K562 (cell line): Measurements from ENCODE around the gene THSD8. TPM values are rescaled to one million over a fixed set of nuclear protein-coding genes. Genes with fewer than 3 reads are reported as not detected.

Source experiments
- ATAC-seq: fragments of 200-7000 bp; cut with Tn5 transposase; 3 replicates; pipeline ENCODE4 v1.9.1; 2020; ENCODE audit warnings: moderate library complexity
- BruUV-seq: library from RNA; stranded (reverse); fragments of 400-500 nt; replicated peaks from 2 replicates; lab custom pipeline; 2021; lab: Mats Ljungman, UMichigan
- CTCF ChIA-PET: fragments of 300-600 bp; formaldehyde crosslinking; extraction: SDS; loops from one replicate; lab custom pipeline; 2021; ENCODE audit warnings: low intra/inter-chr PET ratio; lab: Yijun Ruan, JAX
- POLR2A ChIA-PET: fragments of 300-600, 350-650 bp; sonication (Branson Sonifier 250); formaldehyde crosslinking; extraction: SDS; loops from one replicate; lab custom pipeline; 2021; ENCODE audit warnings: antibody characterized with exemption, inconsistent platforms; lab: Yijun Ruan, JAX
- DNase-seq, 4 experiments: peaks; one replicate each; pipeline versions ENCODE4 v3.0.0 to v3.0.0-alpha.2; 2011 to 2018; ENCODE audit warnings: low spot score in 3 of 4, mixed read lengths in 3 of 4; ENCODE audit errors: extremely low read depth in 1 of 4
- FAIRE-seq: peaks from 2 replicates; lab custom pipeline; 2011; peaks lifted over from hg19 to GRCh38; lab: Jason Lieb, UNC
- H2AFZ ChIP-seq: 2 replicates; pipeline ENCODE4 v1.6.0; 2011; ENCODE audit warnings: low read depth, low read length, control low read depth, inconsistent platforms
- H3K27ac ChIP-seq: fragments of 200-600 bp; 3 replicates; pipeline ENCODE4 v1.8.0; 2011; ENCODE audit warnings: low read depth, mild to moderate bottlenecking, control low read depth, inconsistent platforms, low read length, moderate library complexity, mixed read lengths; ENCODE audit errors: extremely low read depth
- H3K27me3 ChIP-seq, 2 experiments: fragments of 300-600 bp in 1 of 2; 2 replicates in 1 of 2; 3 replicates in 1 of 2; pipeline versions ENCODE4 v1.6.0 to v1.8.0; 2011; ENCODE audit warnings: inconsistent platforms in 2 of 2, low read length in 2 of 2, mild to moderate bottlenecking in 1 of 2, mixed read lengths in 1 of 2, moderate library complexity in 1 of 2; ENCODE audit not compliant: control insufficient read depth in 2 of 2, insufficient read depth in 2 of 2
- H3K36me3 ChIP-seq: fragments of 300-600 bp; 3 replicates; pipeline ENCODE4 v1.8.0; 2011; ENCODE audit warnings: mild to moderate bottlenecking, low read length, inconsistent platforms; ENCODE audit not compliant: control insufficient read depth, insufficient read depth
- H3K4me1 ChIP-seq, 2 experiments: fragments of 200-600 bp in 1 of 2; replicated peaks in 1 of 2; 2 replicates in 1 of 2; 3 replicates in 1 of 2; pipeline versions ENCODE4 v1.5.1 to v1.8.0; 2011; ENCODE audit warnings: inconsistent platforms in 2 of 2, low read length in 2 of 2, mild to moderate bottlenecking in 1 of 2, mixed read lengths in 1 of 2, moderate library complexity in 1 of 2; ENCODE audit not compliant: control insufficient read depth in 2 of 2, insufficient read depth in 2 of 2
- H3K4me2 ChIP-seq: 2 replicates; pipeline ENCODE4 v1.6.1; 2011; ENCODE audit warnings: low read length, control low read depth, inconsistent platforms, mixed read lengths; ENCODE audit not compliant: insufficient read depth
- H3K4me3 ChIP-seq: fragments of 200-600 bp; sonication (generic), shearing (Covaris generic); 2 replicates; pipeline ENCODE4 v1.5.1; 2016; ENCODE audit warnings: control low read depth, inconsistent platforms
- H3K79me2 ChIP-seq: fragments of 200-600 bp; 3 replicates; pipeline ENCODE4 v1.8.0; 2011; ENCODE audit warnings: low read length, inconsistent platforms; ENCODE audit not compliant: control insufficient read depth, insufficient read depth
- H3K9ac ChIP-seq, 2 experiments: 2 replicates each; pipeline versions ENCODE4 v1.6.0 to v1.6.1; 2011; ENCODE audit warnings: low read depth in 2 of 2, low read length in 2 of 2, control low read depth in 1 of 2, inconsistent platforms in 1 of 2, mild to moderate bottlenecking in 1 of 2, mixed read lengths in 1 of 2; ENCODE audit not compliant: insufficient read depth in 1 of 2
- H3K9me1 ChIP-seq: one replicate; pipeline ENCODE4 v1.6.0; 2011; ENCODE audit warnings: inconsistent platforms, mild to moderate bottlenecking, low read length, moderate library complexity; ENCODE audit not compliant: control insufficient read depth, insufficient read depth
- H3K9me3 ChIP-seq: replicated peaks from 2 replicates; pipeline ENCODE4 v1.5.1; 2011; ENCODE audit warnings: low read depth, low read length, inconsistent platforms; ENCODE audit not compliant: control insufficient read depth, insufficient read depth
- H4K20me1 ChIP-seq: replicated peaks from 2 replicates; pipeline ENCODE4 v1.6.1; 2011; ENCODE audit warnings: low read length, inconsistent platforms, mixed read lengths; ENCODE audit not compliant: control insufficient read depth, insufficient read depth
- ARID4B ChIP-seq: sonication (generic); formaldehyde crosslinking; IDR thresholded peaks from 2 replicates; pipeline ENCODE4 v1.8.0; 2022; ENCODE audit warnings: mild to moderate bottlenecking, missing genetic modification reagents
- CBX5 ChIP-seq: IDR thresholded peaks from 2 replicates; pipeline ENCODE4 v1.6.1; 2014; ENCODE audit warnings: low read depth, borderline replicate concordance
- L3MBTL2 ChIP-seq: fragments of 450-650 bp; IDR thresholded peaks from 2 replicates; pipeline ENCODE4 v1.6.1; 2016; ENCODE audit warnings: mild to moderate bottlenecking, moderate library complexity
- NFATC3 ChIP-seq: fragments of 450-650 bp; IDR thresholded peaks from 2 replicates; pipeline ENCODE4 v1.6.1; 2017; ENCODE audit warnings: mild to moderate bottlenecking
- NKRF ChIP-seq: fragments of 450-650 bp; IDR thresholded peaks from 2 replicates; pipeline ENCODE4 v1.6.1; 2016; ENCODE audit warnings: borderline replicate concordance
- SAFB ChIP-seq: fragments of 200-400 bp; formaldehyde crosslinking; IDR thresholded peaks from 2 replicates; pipeline ENCODE4 v1.6.1; 2017; ENCODE audit warnings: low read depth, low read length, borderline replicate concordance
- SOX6 ChIP-seq: fragments of 450-650 bp; IDR thresholded peaks from 2 replicates; pipeline ENCODE4 v1.6.1; 2014; ENCODE audit warnings: mild to moderate bottlenecking
- TBP ChIP-seq: optimal IDR thresholded peaks from 2 replicates; pipeline ENCODE3; 2011; ENCODE audit warnings: low read depth, low read length, improper control_type of control experiment
- TCF3 ChIP-seq: sonication (generic); formaldehyde crosslinking; IDR thresholded peaks from 2 replicates; pipeline ENCODE4 v1.4.0; 2020; ENCODE audit warnings: mild to moderate bottlenecking, missing genetic modification reagents
- XRCC5 ChIP-seq: fragments of 200-400 bp; formaldehyde crosslinking; IDR thresholded peaks from 2 replicates; pipeline ENCODE4 v1.6.1; 2017; ENCODE audit warnings: low read depth, mild to moderate bottlenecking, low read length
- ZNF780A ChIP-seq: fragments of 250-450 bp; sonication (Bioruptor Pico); IDR thresholded peaks from 2 replicates; pipeline ENCODE4 v1.5.0; 2021; ENCODE audit warnings: mild to moderate bottlenecking
- WGBS: fragments of 100-300 bp; shearing (Covaris generic); methylation state at CpG from one replicate; pipeline ENCODE4 v1.1.6; 2016; ENCODE audit warnings: low coverage, mixed read lengths; ENCODE audit not compliant: insufficient coverage; ENCODE audit errors: missing lambda C conversion rate; 5-methylcytosine and 5-hydroxymethylcytosine counted together
- in situ Hi-C: fragments of 300-500 bp; cut with MboI; formaldehyde crosslinking; loops from 4 replicates; pipeline ENCODE4 v1.15.0; 2018; ENCODE audit warnings: inconsistent platforms, mixed read lengths
- intact Hi-C: fragments of 100-400 bp; cut with micrococcal nuclease; formaldehyde crosslinking; loops from 2 replicates; pipeline ENCODE4 v1.14.2; 2022
- polyA plus RNA-seq, 8 experiments: library from polyadenylated mRNA; depleted of rRNA in 4 of 8; stranded (reverse) in 5 of 8; unstranded in 3 of 8; fragments of >200 nt; fragmentation: Nextera tagmentation in 2 of 8; fragmentation: Illumina TruSeq in 1 of 8; extraction: Ambion mirVana in 2 of 8; extraction: Trizol in 1 of 8; gene quantifications; 2 replicates each; pipeline versions ENCODE4 v1.2.1 to v1.2.3, GENCODE V29; 2011 to 2014; ENCODE audit warnings: inconsistent platforms in 1 of 8, missing spikeins in 1 of 8
- total RNA-seq, 7 experiments: library from RNA; depleted of rRNA in 6 of 7; stranded (reverse); fragments of >200 nt in 6 of 7; fragmentation: Illumina TruSeq in 2 of 7; extraction: Trizol in 2 of 7; gene quantifications; 2 replicates each; pipeline versions ENCODE4 v1.2.1 to v1.2.3, GENCODE V29; 2011 to 2021; ENCODE audit warnings: low replicate concordance in 1 of 7
- TF ChIP-seq, protein P1 (sequence below): fragments of 250-450 bp; sonication (Bioruptor Pico); IDR thresholded peaks from 2 replicates; pipeline ENCODE4 v1.5.0; 2021

The THSD8 gene
- total and polyA plus RNA-seq, 9 of the 15 experiments (the other 6 are each of a cell fraction or from before 2014, with no cell fraction given): 8.4 to 42.4 (median 19.9) TPM; not detected in 2

DNA sequence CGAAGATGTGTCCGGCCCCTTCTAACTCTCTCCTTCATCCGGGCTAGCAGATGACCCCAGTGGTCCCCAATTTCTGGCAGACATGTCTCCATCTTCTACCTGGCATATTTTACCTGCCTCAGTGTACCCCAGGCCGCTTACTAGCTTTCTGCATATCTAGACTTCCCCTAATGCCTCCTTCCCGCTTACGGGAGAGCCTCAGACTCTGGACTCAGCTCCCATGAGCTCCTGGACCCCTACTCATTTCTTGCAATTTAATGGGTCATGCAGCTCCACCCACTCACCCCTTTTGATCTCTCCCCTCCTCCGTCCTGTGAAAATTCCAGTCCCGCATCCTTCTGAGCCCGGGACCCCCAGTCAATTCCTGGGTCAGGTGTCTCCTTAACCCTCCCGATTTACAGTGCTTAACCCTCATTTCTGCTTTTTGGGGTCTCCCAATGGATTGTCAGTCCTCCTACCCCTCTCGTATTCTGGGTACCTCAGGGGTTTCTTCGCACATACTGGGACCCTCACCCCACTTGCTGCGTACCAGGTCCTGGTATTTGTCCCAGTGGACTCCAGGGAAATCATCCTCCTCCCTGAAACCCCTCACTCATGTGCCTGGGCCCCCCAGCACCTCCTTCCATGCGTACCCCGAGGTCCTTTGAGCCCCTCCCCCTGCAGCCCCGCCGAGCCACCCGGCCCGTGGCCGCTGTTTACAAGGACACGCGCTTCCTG, 11.1 kb upstream of the THSD8 start (continued):
- 0 out of 2 replicates have a peak, but pooled peaks have one; percentile 54 for TF ChIP-seq ZNF780A

GRCh38 chr19:12791345-12792050, 10.4 kb upstream of the THSD8 start, which contains the start of gene JUNB:
JUNB (plus strand) TSS chr19:12791486; CDS start chr19:12791772, 286 bp downstream.
- H3K9me1 ChIP-seq: no peaks in the 10 kb centered on the region
- peak within 1 kb of the TSS; percentile 89 for H3K27ac ChIP-seq
- no peaks in the 10 kb centered on the region for H3K27me3 ChIP-seq
- WGBS: under 1% methylated on average over 65 of the region's 73 CpGs
- peak within 1 kb of the TSS; percentile 58 for H2AFZ ChIP-seq
- H3K79me2 ChIP-seq: peaks cover 36% of the 10 kb centered on the region
- peaks cover 13% of the 10 kb centered on the region; the same call in 1 of the 2 replicates for H4K20me1 ChIP-seq
- ChIA-PET CTCF (no interaction called here), POLR2A (interaction anchor here (0.5 to 3.6 kb wide), 30 partner anchors 9 to 1055 kb away, joined by 3 to 44 read pairs (median 4); partner anchors contain the start of genes DHPS, DNASE2, GET3 and MAN2B1)
- BruUV-seq: TSS peak; percentile 23
- intact Hi-C loops: loop anchor here (10.0 kb wide), 1 partner anchor 227 kb away; no protein-coding TSS in a partner anchor
- no peaks in the 10 kb centered on the region for H3K9me3 ChIP-seq
- in situ Hi-C loops: no loop called here
- FAIRE-seq: peak; percentile 83
- H3K9ac ChIP-seq: peak within 1 kb of the TSS; percentile 89 to 97
- H3K4me1 ChIP-seq: peaks cover 41 to 78% of the 10 kb centered on the region in 2 experiments
- peak; percentile 78 for ATAC-seq
- H3K4me2 ChIP-seq: peak within 1 kb of the TSS; percentile 96
- H3K4me3 ChIP-seq: peak within 1 kb of the TSS; percentile 83
- peak; percentile 80 to 98 (median 88) for DNase-seq
- H3K36me3 ChIP-seq: no peaks in the 10 kb centered on the region
- TF ChIP-seq, protein P1, sequence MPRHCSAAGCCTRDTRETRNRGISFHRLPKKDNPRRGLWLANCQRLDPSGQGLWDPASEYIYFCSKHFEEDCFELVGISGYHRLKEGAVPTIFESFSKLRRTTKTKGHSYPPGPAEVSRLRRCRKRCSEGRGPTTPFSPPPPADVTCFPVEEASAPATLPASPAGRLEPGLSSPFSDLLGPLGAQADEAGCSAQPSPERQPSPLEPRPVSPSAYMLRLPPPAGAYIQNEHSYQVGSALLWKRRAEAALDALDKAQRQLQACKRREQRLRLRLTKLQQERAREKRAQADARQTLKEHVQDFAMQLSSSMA (CRISPR knock-in tag): peak; percentile 85
- no peak for TF ChIP-seq NKRF
- TF ChIP-seq L3MBTL2: peak; percentile 67
- TF ChIP-seq NFATC3: peak; percentile 53; the same call in 1 of the 2 replicates
- peak; percentile 48; the same call in 1 of the 2 replicates for TF ChIP-seq TCF3 (CRISPR knock-in tag)
- TF ChIP-seq SAFB: peak; percentile 89
- TF ChIP-seq SOX6: 0 out of 2 replicates have a peak, but pooled peaks have one; percentile 56
- TF ChIP-seq TBP: peak; percentile 99
- peak; percentile 60 for TF ChIP-seq XRCC5
- TF ChIP-seq CBX5: 0 out of 2 replicates have a peak, but pooled peaks have one; percentile 22
- peak; percentile 82 for TF ChIP-seq ARID4B
